ENCODE results near the gene APOBEC3H.

DNA sequence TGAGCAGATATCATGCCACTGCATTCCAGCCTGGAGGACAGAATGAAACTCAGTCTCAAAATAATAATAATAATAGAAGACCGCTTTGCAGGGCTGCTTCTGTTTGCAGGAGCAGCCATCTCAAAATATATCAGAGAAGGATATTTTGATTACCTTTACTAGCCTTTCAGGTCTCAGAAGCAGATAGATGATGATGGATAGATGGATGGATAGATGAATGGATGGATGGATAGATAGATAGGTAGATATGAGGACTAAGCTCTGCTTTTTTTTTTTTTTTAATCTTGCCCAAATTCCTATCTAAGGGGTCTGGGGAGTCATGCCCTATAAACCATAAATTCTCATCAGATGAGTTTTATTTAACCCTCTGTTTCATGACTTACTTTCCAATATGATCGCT, 18.5 kb downstream of the APOBEC3H start:
- TF ChIP-seq POLR2A (IDR thresholded peaks at IDR 0.05) (no peak), CTCF (IDR thresholded peaks at IDR 0.05) (no peak), POLR2AphosphoS5 (IDR thresholded peaks at IDR 0.05) (no peak)
